ENCODE results near the gene ZNF407.

Gene ZNF407

DNA sequence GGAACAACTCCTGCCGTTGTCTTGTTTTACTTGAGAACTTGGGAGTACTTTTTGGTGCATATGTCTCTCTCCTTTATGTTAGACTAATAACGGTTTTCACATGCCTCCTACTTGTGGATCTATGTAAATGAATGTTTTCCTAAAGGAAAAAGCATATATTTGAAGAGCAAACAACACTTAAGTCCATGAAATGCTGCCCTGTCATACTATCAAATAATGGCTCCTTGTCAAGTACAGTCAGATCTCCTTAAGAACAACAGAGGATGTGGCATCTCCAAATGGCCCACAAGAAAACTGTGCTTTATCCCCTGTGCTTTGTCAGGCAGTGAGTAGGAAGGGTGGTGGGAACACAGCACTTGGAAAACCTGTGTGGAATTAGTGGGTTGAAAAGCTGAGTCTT, 413.0 kb downstream of the ZNF407 start:
- TF ChIP-seq, protein P1, sequence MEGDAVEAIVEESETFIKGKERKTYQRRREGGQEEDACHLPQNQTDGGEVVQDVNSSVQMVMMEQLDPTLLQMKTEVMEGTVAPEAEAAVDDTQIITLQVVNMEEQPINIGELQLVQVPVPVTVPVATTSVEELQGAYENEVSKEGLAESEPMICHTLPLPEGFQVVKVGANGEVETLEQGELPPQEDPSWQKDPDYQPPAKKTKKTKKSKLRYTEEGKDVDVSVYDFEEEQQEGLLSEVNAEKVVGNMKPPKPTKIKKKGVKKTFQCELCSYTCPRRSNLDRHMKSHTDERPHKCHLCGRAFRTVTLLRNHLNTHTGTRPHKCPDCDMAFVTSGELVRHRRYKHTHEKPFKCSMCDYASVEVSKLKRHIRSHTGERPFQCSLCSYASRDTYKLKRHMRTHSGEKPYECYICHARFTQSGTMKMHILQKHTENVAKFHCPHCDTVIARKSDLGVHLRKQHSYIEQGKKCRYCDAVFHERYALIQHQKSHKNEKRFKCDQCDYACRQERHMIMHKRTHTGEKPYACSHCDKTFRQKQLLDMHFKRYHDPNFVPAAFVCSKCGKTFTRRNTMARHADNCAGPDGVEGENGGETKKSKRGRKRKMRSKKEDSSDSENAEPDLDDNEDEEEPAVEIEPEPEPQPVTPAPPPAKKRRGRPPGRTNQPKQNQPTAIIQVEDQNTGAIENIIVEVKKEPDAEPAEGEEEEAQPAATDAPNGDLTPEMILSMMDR (IDR thresholded peaks at IDR 0.05): no peak
- DNase-seq (ENCODE audit: low spot score): no peak
- Histone ChIP-seq H3K27ac (peak overlapping the region in 1 of 2 donors; percentile 17), H3K4me3 (no peak overlapping the region)

GRCh38 chr18:75016025-75016717, 418.5 kb downstream of the ZNF407 start:
- Histone ChIP-seq H3K27ac (no peak overlapping the region), H3K4me3 (no peak overlapping the region)
- TF ChIP-seq, protein P1 (IDR thresholded peaks at IDR 0.05): no peak
- DNase-seq (ENCODE audit: low spot score): no peak

DNA sequence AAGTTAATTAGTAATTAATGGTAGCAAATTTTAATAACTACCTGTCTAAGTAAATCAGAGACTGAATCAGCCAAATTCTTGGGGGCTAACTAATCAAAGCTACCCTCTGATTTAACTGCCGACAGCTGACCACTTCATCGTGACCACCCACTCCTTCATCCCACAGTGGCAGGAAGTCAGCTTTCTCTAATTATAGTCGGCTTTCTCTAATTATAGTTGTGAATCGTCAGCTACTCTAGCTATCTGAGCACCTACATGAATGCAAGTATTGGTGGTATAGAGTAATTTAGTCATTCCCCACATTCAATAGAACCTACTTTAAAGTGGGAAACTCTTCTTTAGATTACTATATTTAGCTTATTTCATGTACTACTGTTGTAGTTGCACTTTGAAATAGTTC, 425.8 kb downstream of the ZNF407 start:
- no peak overlapping the region for H3K27ac ChIP-seq
- TF ChIP-seq, protein P1 (IDR thresholded peaks at IDR 0.05): no peak
- no peak for DNase-seq (ENCODE audit: low spot score)
- H3K4me3 ChIP-seq: no peak overlapping the region

DNA sequence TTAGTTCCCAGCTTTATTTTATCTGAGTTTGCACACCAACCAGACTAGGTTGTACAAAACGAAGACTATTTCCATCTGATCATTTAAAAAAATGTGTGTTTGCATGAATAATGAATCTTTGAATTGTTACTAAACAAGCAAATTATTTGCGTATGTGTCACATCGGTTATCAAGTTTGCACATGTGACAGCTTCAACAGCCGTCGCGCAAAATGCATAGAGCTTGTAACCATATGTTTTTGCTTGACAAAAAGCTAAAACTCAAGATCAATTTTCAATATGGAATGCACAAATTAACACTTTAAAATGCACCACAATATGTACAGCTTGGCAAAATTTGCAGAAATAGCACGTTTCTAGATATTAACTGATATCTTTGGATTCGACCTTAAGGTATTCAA, 427.2 kb downstream of the ZNF407 start:
- no peak for DNase-seq (ENCODE audit: low spot score)
- Histone ChIP-seq H3K4me3 (no peak overlapping the region), H3K27ac (no peak overlapping the region)
- TF ChIP-seq, protein P1 (IDR thresholded peaks at IDR 0.05): no peak

DNA sequence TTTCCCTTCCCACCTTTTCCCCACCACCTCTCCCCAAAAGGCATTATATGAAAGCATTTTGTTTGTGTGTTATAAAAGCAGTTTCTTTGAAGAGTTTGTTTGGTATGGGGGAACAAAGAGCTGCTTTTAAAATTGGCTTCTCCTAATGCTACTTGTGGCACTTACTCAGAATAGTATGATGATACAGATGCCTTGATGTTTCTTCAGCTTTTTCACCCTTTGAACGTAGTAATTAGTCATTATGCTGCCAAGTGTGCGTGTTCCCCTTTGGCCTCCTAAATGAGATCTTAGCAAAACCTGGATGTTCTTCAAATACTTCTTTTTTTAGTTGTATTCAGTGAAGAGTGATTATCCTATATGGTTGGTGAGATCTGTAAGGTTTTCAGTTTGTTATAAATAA, 427.9 kb downstream of the ZNF407 start:
- TF ChIP-seq, protein P1 (IDR thresholded peaks at IDR 0.05): no peak
- no peak for DNase-seq (ENCODE audit: low spot score)
- Histone ChIP-seq H3K27ac (no peak overlapping the region), H3K4me3 (no peak overlapping the region)

DNA sequence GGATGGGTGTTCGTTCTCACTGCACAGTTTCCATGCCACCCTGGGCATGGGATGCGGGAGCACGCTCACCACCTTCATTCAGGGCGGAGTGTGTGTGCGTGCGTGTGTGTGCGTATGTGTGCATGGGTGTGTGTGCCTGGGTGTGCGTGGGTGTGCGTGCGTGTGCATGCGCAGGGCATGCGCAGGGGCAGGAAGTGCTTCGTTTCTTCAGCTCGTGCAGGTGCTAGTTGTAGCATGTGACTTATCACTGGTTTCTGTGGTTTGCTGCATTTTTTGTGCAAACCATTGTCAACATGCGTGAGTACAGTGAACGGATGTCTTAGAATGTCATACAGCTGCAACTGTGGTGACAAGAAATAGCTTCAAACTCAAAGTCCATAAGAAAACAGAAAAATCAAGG, 431.8 kb downstream of the ZNF407 start:
- no peak overlapping the region for H3K4me3 ChIP-seq
- TF ChIP-seq, protein P1 (IDR thresholded peaks at IDR 0.05): no peak
- no peak overlapping the region for H3K27ac ChIP-seq
- DNase-seq (ENCODE audit: low spot score): no peak

- TF ChIP-seq, protein P1 (IDR thresholded peaks at IDR 0.05): no peak
- Histone ChIP-seq H3K27ac (no peak overlapping the region), H3K4me3 (no peak overlapping the region)
- no peak for DNase-seq (ENCODE audit: low spot score)
Observed at GRCh38 chr18:75031717-75032317, 434.1 kb downstream of the ZNF407 start.

All from coronary artery (tissue), 2 donors.